ENCODE measurements around the gene CYP2W1. TPM values are rescaled to one million over a fixed set of nuclear protein-coding genes. Genes with fewer than 3 reads are reported as not detected.
A peak's percentile ranks its signal among the peaks of the same experiment; 100 is the strongest.

Gene CYP2W1
- total RNA-seq, 1 donor from 2014 or later: not detected

DNA sequence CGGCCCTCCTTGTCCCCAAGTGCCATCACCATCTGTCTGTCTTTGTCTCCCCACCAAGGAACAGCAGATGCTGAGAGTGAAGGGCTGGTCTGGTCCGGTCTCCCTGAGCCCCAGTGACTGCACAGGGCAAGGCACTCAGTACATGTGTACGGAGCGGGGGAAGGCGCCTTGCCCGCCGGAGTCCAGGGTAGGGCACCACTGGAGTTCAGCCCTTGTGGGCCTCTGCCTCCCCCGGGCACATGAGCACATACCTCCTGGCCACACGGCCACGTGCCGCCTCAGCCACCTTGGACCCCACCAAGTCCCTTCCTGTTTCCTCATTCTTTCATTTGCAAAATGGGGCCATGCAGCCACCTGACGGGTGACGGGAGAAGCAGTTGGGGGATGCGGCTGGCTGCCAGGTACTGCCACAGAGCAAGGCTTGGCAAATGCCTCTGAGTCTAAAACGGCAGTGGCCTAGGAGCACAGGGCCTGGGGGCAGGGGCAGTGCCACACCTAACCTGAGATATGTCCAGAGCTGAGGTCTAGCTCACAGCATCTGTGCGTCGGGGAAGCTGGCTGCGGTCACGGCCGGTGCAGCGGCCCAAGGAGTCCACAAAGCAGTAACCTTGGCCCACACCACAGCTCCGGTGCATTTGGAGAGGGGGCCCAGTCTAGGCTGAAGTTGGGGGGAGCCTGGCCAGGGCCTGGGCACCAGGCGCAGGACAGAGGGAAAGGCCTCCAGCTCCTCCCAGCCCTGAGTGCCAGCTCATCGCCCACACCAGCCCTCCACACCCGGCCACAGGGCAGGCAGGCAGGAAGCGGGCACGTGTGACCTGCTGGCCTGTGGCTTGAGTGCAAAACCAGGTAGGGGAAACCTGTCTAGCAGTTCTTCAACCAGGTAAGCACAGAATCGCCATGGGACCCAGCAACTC lies 33.7 kb upstream of the CYP2W1 start:
- no peak overlapping the region for H3K4me3 ChIP-seq
- H3K9me3 ChIP-seq: no peaks in the 10 kb centered on the region
- H3K27me3 ChIP-seq: no peaks in the 10 kb centered on the region
- H3K36me3 ChIP-seq: no peaks in the 10 kb centered on the region
- intact Hi-C loops (cut with DNase I): no loop called here
- no peak overlapping the region for H3K27ac ChIP-seq
- no peak for TF ChIP-seq CTCF (IDR thresholded peaks at IDR 0.05)
- DNase-seq (ENCODE audit: low spot score in 2 of 2): peak in 1 of 2 donors; percentile 59
- peaks cover 4 to 8% of the 10 kb centered on the region in 2 donors for H3K4me1 ChIP-seq

DNA sequence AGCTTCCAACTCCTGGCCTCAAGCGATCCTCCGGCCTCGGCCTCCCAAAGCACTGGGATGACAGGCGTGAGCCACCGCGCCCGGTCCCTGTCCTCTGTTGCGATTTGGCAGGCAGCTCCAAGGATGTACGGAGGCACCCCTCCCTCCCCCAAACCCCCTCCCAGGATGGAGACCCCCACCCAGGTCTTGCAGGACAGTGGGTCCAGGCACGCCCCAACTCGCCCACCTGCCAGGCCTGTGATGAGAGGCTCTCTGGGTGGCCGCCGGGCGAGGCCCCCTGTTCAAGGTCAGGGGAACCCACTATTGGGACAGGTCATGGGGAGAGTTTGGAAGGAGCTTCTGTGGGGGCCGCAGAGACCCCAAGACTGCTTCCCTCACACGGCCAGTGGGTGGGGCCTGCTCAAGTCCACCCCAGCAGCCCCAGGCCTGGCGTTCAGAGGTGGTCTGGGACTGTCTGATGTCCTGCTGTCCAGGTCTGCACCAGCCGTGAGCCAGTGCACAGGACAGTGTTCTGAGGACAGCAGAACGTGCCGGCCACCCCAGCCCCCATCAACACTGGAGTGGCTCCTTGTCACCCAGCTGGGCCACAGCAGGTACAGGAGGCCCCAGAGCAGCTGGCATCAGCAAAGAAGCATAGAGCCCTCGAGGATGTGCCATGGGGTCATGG lies 31.0 kb upstream of the CYP2W1 start:
- DNase-seq (ENCODE audit: low spot score in 2 of 2): peak in 1 of 2 donors; percentile 62
- intact Hi-C loops (cut with DNase I): no loop called here
- no peak for TF ChIP-seq CTCF (IDR thresholded peaks at IDR 0.05)

DNA sequence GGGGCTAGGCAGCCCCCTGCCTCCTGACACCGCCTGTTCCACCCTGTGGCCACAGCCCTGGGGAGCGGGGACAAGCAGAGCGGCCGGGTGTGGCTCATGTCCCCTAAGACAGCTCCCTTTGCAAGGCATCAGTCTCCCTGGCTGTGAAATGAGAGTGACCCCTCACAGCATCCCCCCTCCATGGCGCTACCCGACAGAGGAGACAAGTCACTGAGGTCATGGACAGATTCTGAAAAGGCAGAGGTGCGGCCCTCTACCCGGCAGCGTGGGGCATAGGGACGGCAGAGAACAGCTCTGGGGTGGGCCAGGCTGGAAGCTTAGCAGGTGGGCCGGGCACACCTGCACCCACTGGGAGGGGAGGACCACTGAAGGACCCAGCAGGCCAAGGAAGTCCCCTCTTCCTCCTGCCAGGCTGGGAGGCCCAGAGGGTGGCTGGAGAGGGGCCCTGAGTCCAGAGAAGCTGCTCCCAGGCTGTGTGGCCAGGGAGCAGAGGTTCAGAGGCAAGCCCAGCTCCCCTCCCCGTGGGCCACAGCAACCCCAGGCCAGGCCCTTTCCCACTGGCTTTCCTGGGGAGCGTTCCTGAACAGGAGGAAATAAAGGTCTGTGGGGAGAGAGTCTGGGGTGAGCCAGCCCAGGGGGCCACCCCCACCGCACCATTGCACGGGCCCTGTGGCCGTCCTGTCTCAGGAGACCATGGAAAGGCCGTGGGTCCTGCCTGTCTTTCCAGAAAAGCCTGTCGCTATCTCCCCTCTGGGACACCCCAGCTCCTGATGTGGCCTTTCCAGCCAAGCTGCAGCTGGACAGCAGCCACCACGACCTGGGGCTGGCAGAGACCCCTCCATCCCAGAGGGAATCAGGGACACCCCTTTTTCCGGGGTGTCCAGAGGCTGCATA lies 30.2 kb upstream of the CYP2W1 start:
- intact Hi-C loops (cut with DNase I): no loop called here
- Histone ChIP-seq H3K9me3 (no peaks in the 10 kb centered on the region), H3K4me3 (peak overlapping the region; percentile 53 to 91), H3K4me1 (peaks cover 4 to 11% of the 10 kb centered on the region in 2 donors), H3K36me3 (no peaks in the 10 kb centered on the region), H3K27me3 (no peaks in the 10 kb centered on the region), H3K27ac (no peak overlapping the region)
- TF ChIP-seq CTCF (IDR thresholded peaks at IDR 0.05): no peak
- peak in 1 of 2 donors; percentile 61 for DNase-seq (ENCODE audit: low spot score in 2 of 2)

More for the DNA sequence above, 31.0 kb upstream of the CYP2W1 start:
- Histone ChIP-seq H3K9me3 (no peaks in the 10 kb centered on the region), H3K4me1 (peaks cover 4 to 11% of the 10 kb centered on the region in 2 donors), H3K36me3 (no peaks in the 10 kb centered on the region), H3K4me3 (no peak overlapping the region), H3K27ac (no peak overlapping the region), H3K27me3 (no peaks in the 10 kb centered on the region)

DNA sequence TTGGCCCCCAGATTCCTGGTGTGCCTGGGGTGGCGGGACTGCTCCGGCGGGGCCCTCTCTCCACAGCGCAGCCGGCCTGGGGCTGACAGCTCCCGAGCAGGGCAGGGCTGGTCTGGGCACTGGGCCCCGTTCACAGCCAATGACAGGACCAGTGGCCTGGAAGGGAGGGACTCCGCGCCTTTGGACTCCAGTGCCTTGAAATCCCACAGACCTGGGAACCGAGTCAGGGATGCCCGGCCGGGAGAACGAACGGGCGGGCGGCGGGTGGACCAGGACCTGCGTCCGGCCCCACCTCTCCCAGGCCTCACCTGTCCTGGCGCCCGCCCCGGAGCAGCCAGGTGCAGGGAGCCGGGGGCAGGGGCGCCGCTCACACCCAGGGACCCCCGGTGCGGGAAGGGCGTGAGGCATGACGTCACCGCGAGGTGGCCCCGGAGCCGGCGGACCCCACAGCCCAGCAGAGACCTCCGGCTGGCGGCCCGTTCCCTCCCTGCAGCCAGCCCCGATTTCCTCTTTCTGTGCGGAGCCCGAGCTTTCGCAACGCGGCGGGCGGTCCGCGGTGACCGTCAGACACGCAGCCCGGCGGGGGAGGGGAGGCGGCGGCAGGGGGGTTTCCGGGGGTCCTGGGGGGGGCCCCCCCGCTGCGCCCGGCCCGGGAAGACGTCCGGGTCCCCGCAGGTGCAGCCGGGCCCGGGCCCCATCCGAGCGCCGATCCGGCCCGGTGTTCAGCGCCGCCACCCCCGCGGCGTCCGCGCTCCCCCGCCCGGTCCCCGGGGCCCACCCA lies 29.2 kb upstream of the CYP2W1 start:
- peak overlapping the region in 1 of 2 donors; percentile 30 for H3K27ac ChIP-seq
- H3K27me3 ChIP-seq: no peaks in the 10 kb centered on the region
- H3K9me3 ChIP-seq: no peaks in the 10 kb centered on the region
- H3K4me1 ChIP-seq: peaks cover 4 to 11% of the 10 kb centered on the region in 2 donors
- H3K36me3 ChIP-seq: no peaks in the 10 kb centered on the region
- peak in 1 of 2 donors; percentile 77 for DNase-seq (ENCODE audit: low spot score in 2 of 2)
- no peak for TF ChIP-seq CTCF (IDR thresholded peaks at IDR 0.05)
- intact Hi-C loops (cut with DNase I): no loop called here
- H3K4me3 ChIP-seq: peak overlapping the region; percentile 53 to 91

Measured in ascending aorta (tissue), 2 donors.